Sciatic nerve (tissue), 2 donors: Measurements from ENCODE around the gene SLC48A1. TPM values are rescaled to one million over a fixed set of nuclear protein-coding genes. Genes with fewer than 3 reads are reported as not detected.
"Not testable (repeated sequence)": the region's sequence is repeated elsewhere in the genome, so short reads cannot be mapped to it uniquely, and the experiment has no call there.

Experiments
- ATAC-seq: fragments of 200-7000 bp; cut with Tn5 transposase; one replicate; pipeline ENCODE4 v1.9.1; 2020; ENCODE audit warnings: mild to moderate bottlenecking, moderate library complexity
- DNase-seq: peaks from one replicate; pipeline ENCODE4 v3.0.0-alpha.2; 2020; ENCODE audit warnings: low spot score
- intact Hi-C: fragments of 100-400 bp; cut with DNase I; formaldehyde crosslinking; loops from one replicate; pipeline ENCODE4 v1.14.2; 2022
- total RNA-seq: library from RNA; stranded (reverse); fragmentation: NEBNext Ultra II Directional; extraction: Animal tissue kit (Norgen Biotek cat#: 25700); gene quantifications from one replicate; pipeline ENCODE4 v1.2.1, GENCODE V29; 2021
- donor health status: DM: no; HTN: no; CAD: no.
- donor health status: DM: no; HTN: no; CAD: no.

SLC48A1 gene
- total RNA-seq, 1 donor from 2014 or later = 47.9 TPM

GRCh38 chr12:47799357-47799955 lies 26.4 kb downstream of the SLC48A1 start:
- intact Hi-C loops = loop anchor here (5.0 kb wide), 1 partner anchor 38 kb away; no protein-coding TSS in a partner anchor
- DNase-seq (peak; percentile 67), ATAC-seq (peak; percentile 48)

- ATAC-seq (no peak), DNase-seq (no peak)
- intact Hi-C loops = no loop called here
Measured at GRCh38 chr12:47800582-47800981, 27.5 kb downstream of the SLC48A1 start.

DNA sequence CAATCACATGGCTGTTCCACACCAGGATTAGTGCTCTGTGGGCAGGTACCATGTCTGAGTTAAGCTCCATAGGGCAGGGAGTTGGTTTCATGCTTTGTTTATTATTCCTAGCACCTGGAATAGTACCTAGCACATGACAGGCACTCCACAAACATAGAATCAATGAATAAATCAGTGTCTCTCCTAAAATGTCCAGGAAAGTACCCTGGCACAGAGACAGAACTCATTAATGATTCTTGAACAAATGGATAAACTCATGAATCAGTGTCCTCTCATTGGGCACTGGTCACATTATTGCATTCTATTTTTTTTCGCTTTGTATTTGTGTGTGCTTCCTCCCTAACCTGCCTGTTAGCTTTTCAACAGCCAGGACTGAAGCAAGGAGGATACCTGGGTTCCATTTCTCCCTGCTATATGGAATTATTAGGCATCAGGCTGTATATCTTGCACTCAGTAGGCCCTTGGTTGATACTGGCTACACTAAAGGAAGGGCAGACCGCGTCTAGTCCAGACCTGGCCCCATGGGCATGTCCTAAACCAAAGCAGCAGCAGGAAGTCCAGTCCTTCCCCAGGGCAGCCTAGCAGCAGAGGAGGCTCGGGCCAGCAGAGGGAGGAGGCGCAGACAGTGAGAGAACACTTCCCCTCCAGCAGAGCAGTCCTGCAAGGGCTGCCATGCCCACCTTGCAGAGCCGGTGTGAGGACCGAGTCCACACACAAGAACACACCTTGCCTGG lies 28.3 kb downstream of the SLC48A1 start:
- intact Hi-C loops = no loop called here

DNA sequence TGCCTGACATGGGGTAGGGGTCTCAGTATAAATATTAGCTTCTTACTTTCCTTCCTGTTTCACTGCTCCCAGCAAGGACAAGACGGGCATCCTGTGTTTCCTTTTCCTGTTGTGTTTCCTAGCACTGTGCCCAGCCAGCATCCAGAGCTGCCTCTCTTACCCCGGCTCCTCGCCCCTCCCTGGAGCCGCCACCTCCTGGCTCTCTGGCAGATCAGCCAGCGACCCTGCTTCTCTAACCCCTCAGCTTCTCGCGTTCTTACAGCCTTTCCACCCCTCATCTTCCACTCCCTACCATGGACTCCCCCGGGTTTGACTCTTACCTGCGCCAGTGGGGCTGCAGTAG lies 28.8 kb downstream of the SLC48A1 start:
- intact Hi-C loops = no loop called here
- no peak for DNase-seq
- peak; percentile 5 for ATAC-seq

More for the DNA sequence above, 28.3 kb downstream of the SLC48A1 start:
- ATAC-seq (peak; percentile 37), DNase-seq (peak; percentile 69)

GRCh38 chr12:47802312-47802711 lies 29.3 kb downstream of the SLC48A1 start:
- ATAC-seq (no peak), DNase-seq (no peak)
- intact Hi-C loops = no loop called here

- ATAC-seq = no peak
- no peak for DNase-seq
- intact Hi-C loops = no loop called here
Measured at GRCh38 chr12:47803191-47803875, 30.3 kb downstream of the SLC48A1 start.

DNA sequence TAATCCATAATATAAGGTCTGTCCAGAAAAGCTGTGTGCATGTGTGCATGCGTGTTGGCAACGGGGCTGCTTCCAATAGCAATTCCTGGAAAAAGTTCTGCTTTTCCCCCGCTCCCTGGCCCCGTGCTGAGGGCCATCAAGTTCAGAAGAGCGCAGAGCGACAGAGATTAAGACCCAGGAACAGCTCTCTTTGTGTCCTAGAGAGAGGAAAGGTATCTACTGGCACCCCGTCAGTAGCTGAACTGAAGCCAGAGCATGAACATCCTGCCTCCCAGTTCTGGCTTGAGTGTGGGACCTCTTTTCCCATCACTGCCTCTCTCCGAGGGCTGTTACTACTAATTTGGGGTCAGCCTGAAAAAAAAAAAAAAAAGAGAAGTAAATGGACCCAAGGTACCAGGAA lies 31.1 kb downstream of the SLC48A1 start:
- intact Hi-C loops = no loop called here
- ATAC-seq (no peak), DNase-seq (no peak)

DNA sequence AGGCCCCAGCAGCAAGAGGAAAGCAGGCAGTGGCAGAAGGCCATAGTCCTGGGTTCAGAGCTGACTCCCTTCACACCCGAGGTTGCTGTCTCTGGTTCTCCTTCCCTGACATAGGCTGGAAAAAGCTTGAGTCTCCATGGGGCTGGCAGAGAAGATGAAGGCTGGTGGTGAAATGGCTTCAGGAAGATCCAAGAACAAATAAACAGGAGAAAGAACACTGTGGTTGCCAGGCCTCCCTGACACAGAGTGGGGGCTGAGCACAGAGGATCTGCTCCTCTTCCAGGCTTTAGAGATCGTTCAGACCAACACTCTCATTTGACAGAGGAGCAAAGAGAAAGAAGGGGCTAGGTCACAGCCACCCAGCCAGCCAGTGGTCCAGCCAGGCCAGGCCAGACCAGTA lies 32.4 kb downstream of the SLC48A1 start:
- ATAC-seq = no peak
- intact Hi-C loops = no loop called here
- DNase-seq = no peak

DNA sequence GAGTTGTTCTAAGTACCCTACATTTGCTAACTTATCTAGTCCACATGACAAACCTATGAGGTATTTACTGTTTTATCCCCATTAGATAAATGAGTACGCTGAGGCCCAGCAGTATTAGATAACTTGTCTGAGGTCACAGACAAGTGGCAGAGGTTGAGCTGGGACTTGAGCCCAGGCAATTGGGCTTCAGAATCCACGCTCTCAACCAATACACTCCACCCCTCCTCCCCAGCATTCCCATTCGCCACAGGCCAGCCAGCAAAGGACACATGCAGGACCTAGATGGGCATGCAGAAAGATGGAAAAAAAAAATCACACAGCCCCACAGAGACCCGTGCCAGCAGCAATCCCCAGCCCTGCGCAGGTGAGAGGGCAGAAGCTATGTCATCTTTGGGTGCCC lies 34.3 kb downstream of the SLC48A1 start:
- DNase-seq = no peak
- ATAC-seq = no peak
- intact Hi-C loops = no loop called here

GRCh38 chr12:47808050-47808449 lies 35.0 kb downstream of the SLC48A1 start:
- peak; percentile 2 for ATAC-seq
- intact Hi-C loops = no loop called here
- no peak for DNase-seq

DNA sequence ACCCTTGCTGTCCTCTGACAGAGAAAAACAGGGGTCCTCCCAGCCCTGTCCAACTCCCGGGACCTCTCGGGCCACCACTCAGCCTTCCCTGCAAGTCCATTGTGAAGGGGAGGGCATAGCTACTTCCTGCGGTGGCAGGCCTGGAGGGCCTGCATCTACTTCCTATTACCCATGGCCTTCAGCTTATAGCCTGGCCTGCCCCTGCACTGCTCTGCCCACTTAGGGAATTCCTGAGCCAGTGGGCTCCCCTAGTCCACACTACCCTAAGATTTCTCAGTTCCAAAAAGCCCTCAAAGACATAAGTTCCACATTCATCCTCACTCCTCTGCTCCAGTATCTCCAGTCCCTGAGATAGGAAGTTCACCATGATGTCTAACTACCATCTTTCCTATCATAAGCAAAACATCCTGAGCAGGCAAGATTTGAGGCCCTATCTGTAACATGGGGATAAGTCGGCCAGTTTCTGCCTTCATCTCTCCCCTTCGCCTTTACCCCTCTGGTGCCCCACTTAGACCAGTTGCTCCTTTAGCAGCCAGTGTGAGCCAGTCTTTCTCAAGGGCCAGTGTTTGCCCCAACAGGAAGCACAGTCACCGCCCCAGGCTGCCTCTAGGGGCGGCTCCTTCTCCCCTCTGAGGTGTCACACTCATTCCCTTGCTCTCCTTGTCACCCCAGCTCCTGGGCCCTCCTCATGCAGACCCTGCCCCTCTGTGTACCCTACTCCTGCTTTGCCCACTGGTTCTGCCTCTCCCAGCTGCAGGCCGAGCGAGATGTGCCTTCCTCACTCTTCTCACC lies 35.7 kb downstream of the SLC48A1 start:
- intact Hi-C loops = no loop called here
- DNase-seq (no peak), ATAC-seq (no peak)

DNA sequence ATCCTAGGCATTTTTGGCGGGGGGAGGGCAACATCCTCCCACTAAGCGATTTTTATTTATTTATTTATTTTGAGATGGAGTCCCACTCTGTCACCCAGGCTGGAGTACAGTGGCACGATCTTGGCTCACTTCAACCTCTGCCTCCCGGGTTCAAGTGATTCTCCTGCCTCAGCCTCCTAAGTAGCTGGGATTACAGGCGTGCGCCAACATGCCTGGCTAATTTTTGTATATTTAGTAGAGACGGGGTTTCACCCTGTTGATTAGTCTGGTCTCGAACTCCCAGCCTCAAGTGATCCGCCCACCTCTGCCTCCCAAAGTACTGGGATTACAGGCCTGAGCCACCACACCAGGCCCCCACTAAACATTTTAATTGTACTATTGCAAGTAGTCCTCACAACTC lies 36.5 kb downstream of the SLC48A1 start:
- DNase-seq, ATAC-seq, intact Hi-C loops: not testable (repeated sequence)

- intact Hi-C loops = no loop called here
- DNase-seq = no peak
- no peak for ATAC-seq
Measured at GRCh38 chr12:47811072-47811396, 38.0 kb downstream of the SLC48A1 start.

GRCh38 chr12:47811581-47812484 lies 38.8 kb downstream of the SLC48A1 start:
- ATAC-seq (peak; percentile 82), DNase-seq (peak; percentile 78)
- intact Hi-C loops = no loop called here

DNA sequence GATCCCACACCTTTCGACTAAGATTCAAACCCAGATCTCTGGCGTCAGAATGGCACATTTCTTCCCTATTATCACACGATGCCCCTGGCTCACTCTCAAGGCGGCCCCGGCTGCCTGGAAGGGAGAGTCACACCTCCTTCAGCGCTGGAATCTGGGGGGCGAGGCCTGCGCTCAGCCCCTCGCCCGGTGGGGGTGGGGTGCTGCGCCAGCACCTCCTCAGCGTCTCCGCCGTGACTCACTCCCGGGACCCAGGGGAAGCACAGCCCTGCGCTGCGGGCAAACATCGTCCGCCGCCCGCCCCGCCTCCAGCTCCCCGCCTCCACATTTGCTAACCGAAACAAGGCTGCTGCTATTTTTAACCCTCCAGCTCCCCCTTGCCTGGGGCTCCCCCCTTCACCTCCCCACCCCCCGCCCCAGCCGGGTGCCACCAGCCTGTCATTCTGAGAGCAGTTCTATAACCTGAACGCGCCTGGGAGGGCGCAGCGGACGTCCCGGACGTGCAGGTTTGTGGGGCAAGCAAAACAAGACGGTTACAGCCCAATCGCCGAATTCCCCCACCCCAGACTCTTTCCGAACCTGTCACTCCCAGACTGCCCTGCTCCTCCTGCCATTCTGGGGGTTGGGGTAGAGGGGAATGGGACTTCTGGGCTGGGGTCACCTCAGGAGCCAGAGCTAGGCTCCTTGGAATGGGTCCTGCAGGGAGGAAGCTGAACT lies 39.9 kb downstream of the SLC48A1 start:
- DNase-seq = peak; percentile 91

DNA sequence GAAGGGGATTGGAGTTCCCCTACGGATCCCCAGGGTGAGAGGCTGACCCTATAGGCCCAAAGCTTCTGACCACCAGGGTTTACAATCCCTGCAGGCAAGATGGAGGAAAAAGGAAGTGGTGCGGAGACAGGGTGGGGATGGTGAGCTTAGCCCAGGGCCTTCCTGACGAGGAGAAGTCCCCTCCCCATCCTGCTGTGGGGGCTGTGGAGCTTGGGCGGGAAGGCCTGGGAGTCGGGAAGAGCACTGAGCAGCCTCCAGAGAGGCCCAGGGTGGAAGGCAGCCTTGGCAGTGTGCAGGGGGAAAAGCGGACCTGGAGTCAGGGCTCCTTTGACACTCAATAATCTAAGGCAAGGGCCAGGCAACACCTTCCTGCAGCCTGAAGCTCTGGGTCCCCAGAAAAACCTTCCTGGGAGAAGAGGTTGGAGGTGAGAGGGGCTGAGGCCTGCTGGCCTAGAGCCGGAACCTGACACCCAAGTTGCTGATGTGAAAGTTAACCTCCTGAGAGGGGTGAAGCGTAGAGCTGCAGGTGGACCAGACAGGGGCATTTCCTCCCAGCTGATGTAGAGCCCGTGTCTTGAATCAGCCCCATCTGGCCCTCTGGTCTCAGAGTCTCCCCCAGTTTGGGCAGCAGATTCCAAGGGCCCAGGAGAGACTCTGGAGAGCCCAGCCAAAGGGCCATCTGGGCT lies 40.6 kb downstream of the SLC48A1 start:
- ATAC-seq = peak; percentile 2
- DNase-seq = no peak
- intact Hi-C loops = no loop called here

More for the DNA sequence above, 39.9 kb downstream of the SLC48A1 start:
- intact Hi-C loops = no loop called here
- peak; percentile 85 for ATAC-seq

DNA sequence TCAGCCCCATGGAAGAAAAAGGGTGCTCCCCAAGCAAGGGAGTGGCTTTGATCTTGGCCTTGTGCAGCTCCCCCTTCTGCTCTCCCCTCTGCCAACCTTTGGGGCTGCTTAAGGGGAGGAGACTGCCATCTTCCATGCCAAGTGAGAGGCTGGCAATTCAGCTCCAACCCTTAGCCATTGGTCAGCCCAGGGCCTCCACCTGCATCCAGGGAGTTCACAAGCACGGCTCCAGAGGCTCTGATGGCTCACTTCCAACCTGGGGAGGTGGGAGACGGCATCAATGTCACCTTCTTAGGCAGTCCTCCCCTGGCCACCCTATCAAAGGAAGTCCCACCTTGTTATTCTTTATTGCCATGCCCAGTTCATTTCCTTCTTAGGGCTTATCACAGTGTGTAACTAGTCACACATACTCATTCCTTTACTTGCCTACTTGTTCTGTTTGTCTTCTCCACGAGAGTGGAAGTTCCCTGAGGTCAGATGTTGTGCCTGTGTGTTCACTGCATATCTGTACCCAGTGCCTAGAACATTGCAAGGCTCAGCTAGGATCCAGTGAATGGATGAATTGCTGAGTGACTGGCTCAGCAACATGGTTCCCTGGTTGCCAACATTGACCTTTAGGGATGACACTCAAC lies 41.6 kb downstream of the SLC48A1 start:
- no peak for DNase-seq
- no peak for ATAC-seq
- intact Hi-C loops = no loop called here
